Adrenal gland (tissue), 5 donors: ENCODE results near the gene GADD45B.

Experiments
- POLR2A ChIP-seq, 2 donors: fragments of 450-650 bp; IDR thresholded peaks; one replicate each; pipeline ENCODE4 v1.6.1; 2017; ENCODE audit warnings: antibody characterized with exemption in 2 of 2, mild to moderate bottlenecking in 2 of 2, moderate library complexity in 1 of 2
- TF ChIP-seq, protein P1 (sequence below), 6 experiments: fragments of 450-650 bp in 4 of 6; fragments of 200-600 bp in 2 of 6; sonication (generic) in 1 of 6; IDR thresholded peaks; 1 replicate in 5 of 6; 2 replicates in 1 of 6; pipeline versions ENCODE4 v1.5.1 to v1.8.0; 2016 to 2021; ENCODE audit warnings: antibody characterized with exemption in 6 of 6, mild to moderate bottlenecking in 2 of 6, moderate library complexity in 1 of 6
- donor health status: DM: no; HTN: no; CAD: no.

GRCh38 chr19:2441096-2441752, 34.7 kb upstream of the GADD45B start:
- TF ChIP-seq, protein P1, sequence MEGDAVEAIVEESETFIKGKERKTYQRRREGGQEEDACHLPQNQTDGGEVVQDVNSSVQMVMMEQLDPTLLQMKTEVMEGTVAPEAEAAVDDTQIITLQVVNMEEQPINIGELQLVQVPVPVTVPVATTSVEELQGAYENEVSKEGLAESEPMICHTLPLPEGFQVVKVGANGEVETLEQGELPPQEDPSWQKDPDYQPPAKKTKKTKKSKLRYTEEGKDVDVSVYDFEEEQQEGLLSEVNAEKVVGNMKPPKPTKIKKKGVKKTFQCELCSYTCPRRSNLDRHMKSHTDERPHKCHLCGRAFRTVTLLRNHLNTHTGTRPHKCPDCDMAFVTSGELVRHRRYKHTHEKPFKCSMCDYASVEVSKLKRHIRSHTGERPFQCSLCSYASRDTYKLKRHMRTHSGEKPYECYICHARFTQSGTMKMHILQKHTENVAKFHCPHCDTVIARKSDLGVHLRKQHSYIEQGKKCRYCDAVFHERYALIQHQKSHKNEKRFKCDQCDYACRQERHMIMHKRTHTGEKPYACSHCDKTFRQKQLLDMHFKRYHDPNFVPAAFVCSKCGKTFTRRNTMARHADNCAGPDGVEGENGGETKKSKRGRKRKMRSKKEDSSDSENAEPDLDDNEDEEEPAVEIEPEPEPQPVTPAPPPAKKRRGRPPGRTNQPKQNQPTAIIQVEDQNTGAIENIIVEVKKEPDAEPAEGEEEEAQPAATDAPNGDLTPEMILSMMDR (IDR thresholded peaks at IDR 0.05) = no peak
- no peak for TF ChIP-seq POLR2A (IDR thresholded peaks at IDR 0.05)
